Measurements from ENCODE around the gene CEP41.

Gene CEP41

DNA sequence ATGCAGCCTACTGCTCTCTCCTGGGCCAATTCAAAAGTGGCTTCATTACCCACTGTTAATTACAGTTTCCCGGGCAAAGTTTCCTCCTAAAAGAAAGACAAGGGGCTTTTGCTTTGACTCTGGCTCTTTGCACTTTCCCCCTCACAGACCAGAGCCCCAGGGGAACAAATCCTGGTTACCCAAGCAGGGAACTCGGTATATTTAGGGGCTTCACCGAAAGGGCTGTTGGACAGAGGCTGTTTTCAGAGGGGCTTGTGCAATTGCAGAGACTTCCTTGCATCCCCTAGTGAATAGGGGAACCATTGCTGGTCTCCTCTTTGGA lies 53.5 kb downstream of the CEP41 start:
- H3K4me3 ChIP-seq (ENCODE audit: low read depth, low read length): no peak overlapping the region
- TF ChIP-seq, protein P1, sequence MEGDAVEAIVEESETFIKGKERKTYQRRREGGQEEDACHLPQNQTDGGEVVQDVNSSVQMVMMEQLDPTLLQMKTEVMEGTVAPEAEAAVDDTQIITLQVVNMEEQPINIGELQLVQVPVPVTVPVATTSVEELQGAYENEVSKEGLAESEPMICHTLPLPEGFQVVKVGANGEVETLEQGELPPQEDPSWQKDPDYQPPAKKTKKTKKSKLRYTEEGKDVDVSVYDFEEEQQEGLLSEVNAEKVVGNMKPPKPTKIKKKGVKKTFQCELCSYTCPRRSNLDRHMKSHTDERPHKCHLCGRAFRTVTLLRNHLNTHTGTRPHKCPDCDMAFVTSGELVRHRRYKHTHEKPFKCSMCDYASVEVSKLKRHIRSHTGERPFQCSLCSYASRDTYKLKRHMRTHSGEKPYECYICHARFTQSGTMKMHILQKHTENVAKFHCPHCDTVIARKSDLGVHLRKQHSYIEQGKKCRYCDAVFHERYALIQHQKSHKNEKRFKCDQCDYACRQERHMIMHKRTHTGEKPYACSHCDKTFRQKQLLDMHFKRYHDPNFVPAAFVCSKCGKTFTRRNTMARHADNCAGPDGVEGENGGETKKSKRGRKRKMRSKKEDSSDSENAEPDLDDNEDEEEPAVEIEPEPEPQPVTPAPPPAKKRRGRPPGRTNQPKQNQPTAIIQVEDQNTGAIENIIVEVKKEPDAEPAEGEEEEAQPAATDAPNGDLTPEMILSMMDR (IDR thresholded peaks at IDR 0.05; ENCODE audit: control insufficient read depth, extremely low read depth, insufficient read depth): no peak
- no peak for DNase-seq (ENCODE audit: low read depth)

DNA sequence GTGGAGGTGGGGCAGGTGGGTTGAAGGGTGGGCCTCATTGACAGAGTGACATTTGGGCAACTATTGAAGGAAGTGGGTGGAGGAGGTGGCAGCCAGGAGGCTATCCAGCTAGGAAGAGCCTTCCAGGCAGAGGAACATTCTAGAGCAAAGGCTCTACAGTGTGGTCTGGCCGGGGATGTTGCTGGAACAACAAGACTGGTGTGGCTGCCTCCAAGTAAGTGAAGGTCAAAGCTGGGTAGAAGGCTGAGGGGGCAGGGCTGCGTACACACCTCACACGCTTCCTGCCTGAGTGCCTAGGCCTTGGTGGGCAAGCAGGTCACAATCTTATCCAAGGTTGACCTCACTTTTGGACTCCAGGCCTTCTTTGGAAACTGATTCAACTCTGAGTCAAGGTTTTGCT lies 53.9 kb downstream of the CEP41 start:
- no peak for DNase-seq (ENCODE audit: low read depth)
- TF ChIP-seq, protein P1 (IDR thresholded peaks at IDR 0.05; ENCODE audit: control insufficient read depth, extremely low read depth, insufficient read depth): no peak
- no peak overlapping the region for H3K4me3 ChIP-seq (ENCODE audit: low read depth, low read length)

DNA sequence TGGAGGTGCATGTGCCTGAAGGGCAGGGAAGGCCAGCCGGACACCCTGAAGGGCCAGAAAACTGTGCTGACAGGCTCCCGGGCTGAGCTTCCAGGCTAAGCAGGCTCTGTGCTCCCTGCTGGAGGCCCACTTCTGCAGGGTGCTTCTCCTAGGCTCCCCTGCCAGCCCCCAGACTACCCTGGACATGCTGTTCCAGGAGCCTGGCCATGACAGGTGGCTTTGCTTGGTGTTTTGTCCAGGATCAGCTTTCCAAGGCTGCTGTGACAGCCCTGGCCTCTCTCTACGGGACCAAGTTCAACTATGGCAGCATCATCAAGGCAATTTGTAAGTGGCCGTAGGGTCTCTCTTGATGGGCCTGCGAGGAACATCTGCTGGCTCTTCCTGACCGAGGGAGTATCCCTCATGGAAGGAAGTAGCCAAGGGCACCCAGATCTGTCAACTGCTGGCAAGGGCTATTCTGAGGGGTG lies 55.2 kb downstream of the CEP41 start:
- no peak overlapping the region for H3K4me3 ChIP-seq (ENCODE audit: low read depth, low read length)
- no peak for DNase-seq (ENCODE audit: low read depth)
- TF ChIP-seq, protein P1 (IDR thresholded peaks at IDR 0.05; ENCODE audit: control insufficient read depth, extremely low read depth, insufficient read depth): no peak

DNA sequence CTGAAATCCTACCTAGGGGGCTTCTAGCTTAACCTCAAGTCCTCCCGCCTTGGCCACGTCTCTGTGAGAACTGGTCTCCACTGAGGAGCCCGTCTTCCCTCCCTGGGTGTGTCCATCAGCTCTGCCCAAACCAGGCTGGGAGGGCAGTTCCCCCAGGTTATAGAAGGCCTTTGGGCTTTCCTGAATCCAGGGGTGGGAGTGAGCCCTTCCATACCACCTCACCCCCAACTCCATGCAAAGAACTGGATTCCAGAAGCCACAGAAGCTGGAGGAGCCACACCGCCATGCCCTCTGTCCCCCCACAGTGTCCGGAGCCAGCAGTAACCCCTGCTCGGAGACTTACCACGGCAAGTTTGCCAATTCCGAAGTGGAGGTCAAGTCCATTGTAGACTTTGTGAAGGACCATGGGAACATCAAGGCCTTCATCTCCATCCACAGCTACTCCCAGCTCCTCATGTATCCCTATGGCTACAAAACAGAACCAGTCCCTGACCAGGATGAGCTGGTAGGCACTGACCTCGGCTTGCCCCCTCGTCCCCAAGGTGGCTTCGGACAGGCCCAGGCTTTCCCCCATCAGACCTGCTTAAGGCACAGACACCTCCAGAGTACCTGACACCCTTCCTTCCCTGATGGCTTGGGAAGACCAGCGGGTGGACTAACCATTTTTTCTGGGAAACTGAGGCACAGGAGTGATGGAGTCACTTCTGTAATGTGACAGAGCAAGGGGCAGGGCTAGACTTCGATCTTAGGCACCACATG lies 55.8 kb downstream of the CEP41 start:
- H3K4me3 ChIP-seq (ENCODE audit: low read depth, low read length): no peak overlapping the region
- TF ChIP-seq, protein P1 (IDR thresholded peaks at IDR 0.05; ENCODE audit: control insufficient read depth, extremely low read depth, insufficient read depth): no peak
- no peak for DNase-seq (ENCODE audit: low read depth)

DNA sequence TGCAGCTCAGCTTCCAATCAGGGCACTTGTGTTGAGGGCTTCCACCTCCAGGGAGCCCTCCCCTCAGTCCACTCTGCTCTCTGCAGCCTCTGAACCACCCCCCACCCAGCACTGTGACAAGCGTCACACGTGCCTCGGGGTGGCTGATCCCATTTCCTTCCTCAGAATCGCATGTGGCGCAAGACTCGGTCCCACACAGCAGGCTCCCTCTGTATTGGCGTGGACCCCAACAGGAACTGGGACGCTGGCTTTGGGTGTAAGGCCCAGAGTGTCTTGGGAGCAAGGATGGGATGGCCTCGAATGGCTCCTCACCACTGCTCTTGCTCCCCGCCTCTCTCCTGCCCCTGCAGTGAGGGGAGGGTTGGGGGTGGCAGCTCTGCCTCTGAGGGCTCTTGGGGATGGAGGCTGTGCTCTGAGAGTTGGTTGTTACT lies 56.4 kb downstream of the CEP41 start:
- no peak for DNase-seq (ENCODE audit: low read depth)
- TF ChIP-seq, protein P1 (IDR thresholded peaks at IDR 0.05; ENCODE audit: control insufficient read depth, extremely low read depth, insufficient read depth): no peak
- no peak overlapping the region for H3K4me3 ChIP-seq (ENCODE audit: low read depth, low read length)

DNA sequence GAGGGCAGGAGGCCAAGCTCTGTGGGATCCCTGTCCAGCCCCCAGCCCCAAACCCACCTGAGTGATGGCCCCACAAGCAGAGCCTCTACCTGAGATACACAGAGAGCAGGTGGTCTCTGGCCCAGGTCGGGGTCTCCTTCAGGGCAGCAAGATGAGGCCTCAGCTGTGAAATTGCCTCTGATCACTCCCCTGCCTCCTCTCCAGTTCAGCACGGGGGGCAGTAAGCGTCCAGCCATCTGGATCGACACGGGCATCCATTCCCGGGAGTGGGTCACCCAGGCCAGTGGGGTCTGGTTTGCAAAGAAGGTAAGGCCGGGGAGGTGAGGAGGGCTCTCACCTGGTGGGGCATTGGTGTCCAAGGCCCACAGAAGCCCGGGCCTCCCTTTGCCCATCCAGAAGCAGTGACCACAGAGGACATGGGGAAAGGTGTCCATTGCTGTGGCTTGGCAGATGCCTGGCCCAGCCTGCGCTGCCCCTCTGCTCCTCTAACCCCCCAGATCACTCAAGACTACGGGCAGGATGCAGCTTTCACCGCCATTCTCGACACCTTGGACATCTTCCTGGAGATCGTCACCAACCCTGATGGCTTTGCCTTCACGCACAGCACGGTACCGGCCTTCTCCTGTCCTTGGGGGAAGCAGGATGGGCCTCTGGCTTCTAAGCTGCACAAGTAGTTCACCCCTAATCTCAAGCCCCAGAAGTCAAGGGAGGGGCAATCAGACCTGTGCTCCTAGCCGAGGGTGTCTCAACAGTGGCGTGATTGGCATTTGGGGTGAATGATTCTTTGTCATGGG lies 57.4 kb downstream of the CEP41 start:
- H3K4me3 ChIP-seq (ENCODE audit: low read depth, low read length): no peak overlapping the region
- TF ChIP-seq, protein P1 (IDR thresholded peaks at IDR 0.05; ENCODE audit: control insufficient read depth, extremely low read depth, insufficient read depth): no peak
- DNase-seq (ENCODE audit: low read depth): no peak
